GM10266 (cell line): ENCODE data around the gene CACNA2D3.

Experiments used
- DNase-seq: peaks from one replicate; pipeline ENCODE4 v3.0.0; 2012; ENCODE audit errors: extremely low spot score
- CTCF ChIP-seq: IDR thresholded peaks from 2 replicates; pipeline ENCODE4 v1.5.1; 2012; ENCODE audit warnings: mild to moderate bottlenecking, low read depth; ENCODE audit not compliant: control insufficient read depth, insufficient read depth; ENCODE audit errors: missing control alignments

The CACNA2D3 gene

GRCh38 chr3:54706738-54707137, 584.4 kb downstream of the CACNA2D3 start:
- no peak for TF ChIP-seq CTCF
- no peak for DNase-seq

GRCh38 chr3:54709785-54710184, 587.4 kb downstream of the CACNA2D3 start:
- TF ChIP-seq CTCF: no peak
- DNase-seq: no peak

GRCh38 chr3:54710954-54711353, 588.6 kb downstream of the CACNA2D3 start:
- TF ChIP-seq CTCF: no peak
- DNase-seq: no peak

- no peak for DNase-seq
- TF ChIP-seq CTCF: no peak
These were observed 590.2 kb downstream of the CACNA2D3 start for GRCh38 chr3:54712539-54712938.

GRCh38 chr3:54713031-54713430, 590.7 kb downstream of the CACNA2D3 start:
- no peak for TF ChIP-seq CTCF
- DNase-seq: no peak

- no peak for TF ChIP-seq CTCF
These were observed 591.1 kb downstream of the CACNA2D3 start for GRCh38 chr3:54713455-54713854.

GRCh38 chr3:54714035-54714434, 591.7 kb downstream of the CACNA2D3 start:
- TF ChIP-seq CTCF: no peak

More at GRCh38 chr3:54713455-54713854, 591.1 kb downstream of the CACNA2D3 start:
- DNase-seq: no peak

GRCh38 chr3:54717506-54717905, 595.2 kb downstream of the CACNA2D3 start:
- TF ChIP-seq CTCF: no peak

More at GRCh38 chr3:54714035-54714434, 591.7 kb downstream of the CACNA2D3 start:
- DNase-seq: no peak

More at GRCh38 chr3:54717506-54717905, 595.2 kb downstream of the CACNA2D3 start:
- no peak for DNase-seq
